SK-N-SH treated with all-trans-retinoic acid at 6 μM for 48 hours (cell line): ENCODE results near the gene CHCHD6.

ENCODE experiments used
- ATAC-seq: fragments of 200-7000 bp; cut with Tn5 transposase; 3 replicates; pipeline ENCODE4 v1.9.1; 2020; ENCODE audit warnings: mild to moderate bottlenecking, moderate library complexity
- BACH2 ChIP-seq: fragments of 250-450 bp; sonication (Bioruptor Pico); IDR thresholded peaks from 2 replicates; pipeline ENCODE4 v1.9.0; 2021; ENCODE audit warnings: mild to moderate bottlenecking, borderline replicate concordance
- ESRRG ChIP-seq: fragments of 250-450 bp; sonication (Bioruptor Pico); IDR thresholded peaks from 2 replicates; pipeline ENCODE4 v1.6.1; 2021; ENCODE audit warnings: mild to moderate bottlenecking
- GLIS3 ChIP-seq: fragments of 250-450 bp; sonication (Bioruptor Pico); IDR thresholded peaks from 2 replicates; pipeline ENCODE4 v1.5.0; 2020; ENCODE audit warnings: mild to moderate bottlenecking, moderate library complexity
- ISL1 ChIP-seq: fragments of 250-450 bp; sonication (Bioruptor Pico); IDR thresholded peaks from 2 replicates; pipeline ENCODE4 v2.1.2; 2022; ENCODE audit warnings: mild to moderate bottlenecking, moderate library complexity
- OSR1 ChIP-seq: fragments of 250-450 bp; sonication (Bioruptor Pico); IDR thresholded peaks from 2 replicates; pipeline ENCODE4 v1.8.0; 2022; ENCODE audit warnings: moderate library complexity, mild to moderate bottlenecking, inconsistent platforms
- PPARA ChIP-seq: fragments of 250-450 bp; sonication (Bioruptor Pico); IDR thresholded peaks from 2 replicates; pipeline ENCODE4 v1.5.0; 2020; ENCODE audit warnings: mild to moderate bottlenecking, borderline replicate concordance
- RARB ChIP-seq: fragments of 250-450 bp; sonication (Bioruptor Pico); IDR thresholded peaks from 2 replicates; pipeline ENCODE4 v1.8.0; 2021; ENCODE audit warnings: mild to moderate bottlenecking, moderate library complexity
- SNAI2 ChIP-seq: fragments of 250-450 bp; sonication (Bioruptor Pico); IDR thresholded peaks from 2 replicates; pipeline ENCODE4 v1.5.0; 2020; ENCODE audit warnings: mild to moderate bottlenecking, moderate library complexity
- TCF4 ChIP-seq: fragments of 250-450 bp; sonication (Bioruptor Pico); IDR thresholded peaks from 2 replicates; pipeline ENCODE4 v1.8.0; 2021; ENCODE audit warnings: mild to moderate bottlenecking, moderate library complexity, borderline replicate concordance
- TOX ChIP-seq: fragments of 250-450 bp; sonication (Bioruptor Pico); IDR thresholded peaks from 2 replicates; pipeline ENCODE4 v1.8.0; 2021; ENCODE audit warnings: mild to moderate bottlenecking, moderate library complexity, borderline replicate concordance
- ZFP3 ChIP-seq: fragments of 250-450 bp; sonication (Bioruptor Pico); IDR thresholded peaks from 2 replicates; pipeline ENCODE4 v1.5.0; 2020; ENCODE audit warnings: mild to moderate bottlenecking, moderate library complexity
- ZFP30 ChIP-seq: fragments of 450-650 bp; formaldehyde crosslinking; IDR thresholded peaks from 2 replicates; pipeline ENCODE4 v1.5.0; 2022; ENCODE audit warnings: mild to moderate bottlenecking, moderate library complexity
- ZNF565 ChIP-seq: fragments of 450-650 bp; formaldehyde crosslinking; conservative IDR thresholded peaks from 2 replicates; pipeline ENCODE4 v1.5.0; 2020; ENCODE audit warnings: low read depth, mild to moderate bottlenecking, moderate library complexity
- ZNF70 ChIP-seq: fragments of 450-650 bp; formaldehyde crosslinking; IDR thresholded peaks from 2 replicates; pipeline ENCODE4 v1.5.0; 2020; ENCODE audit warnings: mild to moderate bottlenecking, moderate library complexity
- ZNF8 ChIP-seq: fragments of 450-650 bp; formaldehyde crosslinking; IDR thresholded peaks from 2 replicates; pipeline ENCODE4 v1.5.0; 2020; ENCODE audit warnings: mild to moderate bottlenecking, moderate library complexity
- TF ChIP-seq, protein P1 (sequence below): fragments of 250-450 bp; sonication (Bioruptor Pico); IDR thresholded peaks from 2 replicates; pipeline ENCODE4 v1.8.0; 2021; ENCODE audit warnings: low read depth, mild to moderate bottlenecking, moderate library complexity, borderline replicate concordance
- TF ChIP-seq, protein P2 (sequence below): fragments of 250-450 bp; sonication (Bioruptor Pico); IDR thresholded peaks from 2 replicates; pipeline ENCODE4 v1.8.0; 2020; ENCODE audit warnings: mild to moderate bottlenecking, moderate library complexity, borderline replicate concordance
- TF ChIP-seq, protein P3 (sequence below): fragments of 250-450 bp; sonication (Bioruptor Pico); IDR thresholded peaks from 2 replicates; pipeline ENCODE4 v1.5.1; 2020; ENCODE audit warnings: low read depth, mild to moderate bottlenecking, moderate library complexity
- TF ChIP-seq, protein P4 (sequence below): fragments of 250-450 bp; sonication (Bioruptor Pico); IDR thresholded peaks from 2 replicates; pipeline ENCODE4 v1.5.1; 2021; ENCODE audit warnings: mild to moderate bottlenecking, moderate library complexity
- TF ChIP-seq, protein P5 (sequence below): fragments of 250-450 bp; sonication (Bioruptor Pico); IDR thresholded peaks from 2 replicates; pipeline ENCODE4 v1.5.0; 2020; ENCODE audit warnings: mild to moderate bottlenecking, moderate library complexity

CHCHD6 gene

DNA sequence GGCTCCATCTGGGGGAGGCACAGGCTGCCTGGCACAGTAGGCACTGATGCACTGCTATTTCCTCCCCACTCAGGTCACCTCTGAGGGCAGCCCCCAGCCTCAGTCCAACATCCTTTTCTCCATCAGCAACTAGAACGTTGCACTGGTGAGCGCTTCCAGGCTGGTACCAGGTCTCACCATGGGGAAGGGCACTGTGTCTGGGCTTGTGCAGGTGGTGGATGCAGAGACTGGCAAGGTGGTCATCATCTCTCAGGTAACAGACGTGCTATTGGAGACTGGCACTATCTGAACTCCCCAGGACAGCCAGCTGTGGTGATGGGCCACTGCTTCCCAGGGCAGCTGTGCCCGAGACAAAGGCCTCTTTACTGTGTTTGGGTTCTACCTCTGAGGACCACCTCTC is 40.8 kb upstream of the CHCHD6 start:
- no peak for ATAC-seq
- TF ChIP-seq TCF4, result no peak
- TF ChIP-seq SNAI2 (CRISPR knock-in tag), result no peak
- TF ChIP-seq ZNF8 (CRISPR knock-in tag), result no peak
- TF ChIP-seq ISL1, result no peak
- TF ChIP-seq ZNF565 (CRISPR knock-in tag), result no peak

DNA sequence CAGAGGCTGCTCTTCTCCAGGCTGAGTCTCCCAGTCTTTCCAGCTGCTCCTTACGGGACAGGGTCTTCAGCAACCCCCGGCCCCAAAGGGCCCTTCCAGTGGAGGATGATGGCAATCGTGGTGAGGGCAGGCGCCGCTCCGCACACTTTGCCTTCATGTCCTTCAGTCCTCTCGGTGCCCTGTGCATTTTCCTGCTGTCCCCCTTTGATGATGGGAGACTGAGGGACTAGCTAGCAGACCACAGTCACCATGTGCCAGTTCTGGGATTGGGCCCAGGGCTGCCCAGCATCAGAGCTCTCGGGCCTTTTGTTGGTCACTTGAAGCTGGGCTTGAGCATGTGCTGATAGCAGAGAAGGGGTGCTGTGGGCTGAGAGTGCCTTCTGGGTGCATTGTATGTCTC is 40.3 kb upstream of the CHCHD6 start:
- no peak for TF ChIP-seq TCF4
- TF ChIP-seq OSR1 (CRISPR knock-in tag), result no peak
- TF ChIP-seq ZNF565 (CRISPR knock-in tag), result no peak
- TF ChIP-seq, protein P1, sequence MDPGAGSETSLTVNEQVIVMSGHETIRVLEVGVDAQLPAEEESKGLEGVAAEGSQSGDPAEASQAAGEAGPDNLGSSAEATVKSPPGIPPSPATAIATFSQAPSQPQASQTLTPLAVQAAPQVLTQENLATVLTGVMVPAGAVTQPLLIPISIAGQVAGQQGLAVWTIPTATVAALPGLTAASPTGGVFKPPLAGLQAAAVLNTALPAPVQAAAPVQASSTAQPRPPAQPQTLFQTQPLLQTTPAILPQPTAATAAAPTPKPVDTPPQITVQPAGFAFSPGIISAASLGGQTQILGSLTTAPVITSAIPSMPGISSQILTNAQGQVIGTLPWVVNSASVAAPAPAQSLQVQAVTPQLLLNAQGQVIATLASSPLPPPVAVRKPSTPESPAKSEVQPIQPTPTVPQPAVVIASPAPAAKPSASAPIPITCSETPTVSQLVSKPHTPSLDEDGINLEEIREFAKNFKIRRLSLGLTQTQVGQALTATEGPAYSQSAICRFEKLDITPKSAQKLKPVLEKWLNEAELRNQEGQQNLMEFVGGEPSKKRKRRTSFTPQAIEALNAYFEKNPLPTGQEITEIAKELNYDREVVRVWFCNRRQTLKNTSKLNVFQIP (CRISPR knock-in tag), result no peak
- no peak for TF ChIP-seq ZNF70 (CRISPR knock-in tag)
- TF ChIP-seq ZFP30, result no peak
- TF ChIP-seq ZFP3 (CRISPR knock-in tag), result no peak
- TF ChIP-seq, protein P2, sequence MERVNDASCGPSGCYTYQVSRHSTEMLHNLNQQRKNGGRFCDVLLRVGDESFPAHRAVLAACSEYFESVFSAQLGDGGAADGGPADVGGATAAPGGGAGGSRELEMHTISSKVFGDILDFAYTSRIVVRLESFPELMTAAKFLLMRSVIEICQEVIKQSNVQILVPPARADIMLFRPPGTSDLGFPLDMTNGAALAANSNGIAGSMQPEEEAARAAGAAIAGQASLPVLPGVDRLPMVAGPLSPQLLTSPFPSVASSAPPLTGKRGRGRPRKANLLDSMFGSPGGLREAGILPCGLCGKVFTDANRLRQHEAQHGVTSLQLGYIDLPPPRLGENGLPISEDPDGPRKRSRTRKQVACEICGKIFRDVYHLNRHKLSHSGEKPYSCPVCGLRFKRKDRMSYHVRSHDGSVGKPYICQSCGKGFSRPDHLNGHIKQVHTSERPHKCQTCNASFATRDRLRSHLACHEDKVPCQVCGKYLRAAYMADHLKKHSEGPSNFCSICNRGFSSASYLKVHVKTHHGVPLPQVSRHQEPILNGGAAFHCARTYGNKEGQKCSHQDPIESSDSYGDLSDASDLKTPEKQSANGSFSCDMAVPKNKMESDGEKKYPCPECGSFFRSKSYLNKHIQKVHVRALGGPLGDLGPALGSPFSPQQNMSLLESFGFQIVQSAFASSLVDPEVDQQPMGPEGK, result no peak
- TF ChIP-seq, protein P3, sequence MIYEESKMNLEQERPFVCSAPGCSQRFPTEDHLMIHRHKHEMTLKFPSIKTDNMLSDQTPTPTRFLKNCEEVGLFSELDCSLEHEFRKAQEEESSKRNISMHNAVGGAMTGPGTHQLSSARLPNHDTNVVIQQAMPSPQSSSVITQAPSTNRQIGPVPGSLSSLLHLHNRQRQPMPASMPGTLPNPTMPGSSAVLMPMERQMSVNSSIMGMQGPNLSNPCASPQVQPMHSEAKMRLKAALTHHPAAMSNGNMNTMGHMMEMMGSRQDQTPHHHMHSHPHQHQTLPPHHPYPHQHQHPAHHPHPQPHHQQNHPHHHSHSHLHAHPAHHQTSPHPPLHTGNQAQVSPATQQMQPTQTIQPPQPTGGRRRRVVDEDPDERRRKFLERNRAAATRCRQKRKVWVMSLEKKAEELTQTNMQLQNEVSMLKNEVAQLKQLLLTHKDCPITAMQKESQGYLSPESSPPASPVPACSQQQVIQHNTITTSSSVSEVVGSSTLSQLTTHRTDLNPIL (CRISPR knock-in tag), result no peak
- TF ChIP-seq, protein P4, sequence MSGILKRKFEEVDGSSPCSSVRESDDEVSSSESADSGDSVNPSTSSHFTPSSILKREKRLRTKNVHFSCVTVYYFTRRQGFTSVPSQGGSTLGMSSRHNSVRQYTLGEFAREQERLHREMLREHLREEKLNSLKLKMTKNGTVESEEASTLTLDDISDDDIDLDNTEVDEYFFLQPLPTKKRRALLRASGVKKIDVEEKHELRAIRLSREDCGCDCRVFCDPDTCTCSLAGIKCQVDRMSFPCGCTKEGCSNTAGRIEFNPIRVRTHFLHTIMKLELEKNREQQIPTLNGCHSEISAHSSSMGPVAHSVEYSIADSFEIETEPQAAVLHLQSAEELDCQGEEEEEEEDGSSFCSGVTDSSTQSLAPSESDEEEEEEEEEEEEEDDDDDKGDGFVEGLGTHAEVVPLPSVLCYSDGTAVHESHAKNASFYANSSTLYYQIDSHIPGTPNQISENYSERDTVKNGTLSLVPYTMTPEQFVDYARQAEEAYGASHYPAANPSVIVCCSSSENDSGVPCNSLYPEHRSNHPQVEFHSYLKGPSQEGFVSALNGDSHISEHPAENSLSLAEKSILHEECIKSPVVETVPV (CRISPR knock-in tag), result no peak
- no peak for TF ChIP-seq SNAI2 (CRISPR knock-in tag)
- TF ChIP-seq TOX (CRISPR knock-in tag), result no peak
- no peak for TF ChIP-seq GLIS3 (CRISPR knock-in tag)
- no peak for TF ChIP-seq PPARA (CRISPR knock-in tag)
- TF ChIP-seq, protein P5, sequence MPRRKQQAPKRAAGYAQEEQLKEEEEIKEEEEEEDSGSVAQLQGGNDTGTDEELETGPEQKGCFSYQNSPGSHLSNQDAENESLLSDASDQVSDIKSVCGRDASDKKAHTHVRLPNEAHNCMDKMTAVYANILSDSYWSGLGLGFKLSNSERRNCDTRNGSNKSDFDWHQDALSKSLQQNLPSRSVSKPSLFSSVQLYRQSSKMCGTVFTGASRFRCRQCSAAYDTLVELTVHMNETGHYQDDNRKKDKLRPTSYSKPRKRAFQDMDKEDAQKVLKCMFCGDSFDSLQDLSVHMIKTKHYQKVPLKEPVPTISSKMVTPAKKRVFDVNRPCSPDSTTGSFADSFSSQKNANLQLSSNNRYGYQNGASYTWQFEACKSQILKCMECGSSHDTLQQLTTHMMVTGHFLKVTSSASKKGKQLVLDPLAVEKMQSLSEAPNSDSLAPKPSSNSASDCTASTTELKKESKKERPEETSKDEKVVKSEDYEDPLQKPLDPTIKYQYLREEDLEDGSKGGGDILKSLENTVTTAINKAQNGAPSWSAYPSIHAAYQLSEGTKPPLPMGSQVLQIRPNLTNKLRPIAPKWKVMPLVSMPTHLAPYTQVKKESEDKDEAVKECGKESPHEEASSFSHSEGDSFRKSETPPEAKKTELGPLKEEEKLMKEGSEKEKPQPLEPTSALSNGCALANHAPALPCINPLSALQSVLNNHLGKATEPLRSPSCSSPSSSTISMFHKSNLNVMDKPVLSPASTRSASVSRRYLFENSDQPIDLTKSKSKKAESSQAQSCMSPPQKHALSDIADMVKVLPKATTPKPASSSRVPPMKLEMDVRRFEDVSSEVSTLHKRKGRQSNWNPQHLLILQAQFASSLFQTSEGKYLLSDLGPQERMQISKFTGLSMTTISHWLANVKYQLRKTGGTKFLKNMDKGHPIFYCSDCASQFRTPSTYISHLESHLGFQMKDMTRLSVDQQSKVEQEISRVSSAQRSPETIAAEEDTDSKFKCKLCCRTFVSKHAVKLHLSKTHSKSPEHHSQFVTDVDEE (CRISPR knock-in tag), result no peak
- TF ChIP-seq ESRRG, result no peak
- TF ChIP-seq, all 23 proteins: peak for 0
- no peak for ATAC-seq

DNA sequence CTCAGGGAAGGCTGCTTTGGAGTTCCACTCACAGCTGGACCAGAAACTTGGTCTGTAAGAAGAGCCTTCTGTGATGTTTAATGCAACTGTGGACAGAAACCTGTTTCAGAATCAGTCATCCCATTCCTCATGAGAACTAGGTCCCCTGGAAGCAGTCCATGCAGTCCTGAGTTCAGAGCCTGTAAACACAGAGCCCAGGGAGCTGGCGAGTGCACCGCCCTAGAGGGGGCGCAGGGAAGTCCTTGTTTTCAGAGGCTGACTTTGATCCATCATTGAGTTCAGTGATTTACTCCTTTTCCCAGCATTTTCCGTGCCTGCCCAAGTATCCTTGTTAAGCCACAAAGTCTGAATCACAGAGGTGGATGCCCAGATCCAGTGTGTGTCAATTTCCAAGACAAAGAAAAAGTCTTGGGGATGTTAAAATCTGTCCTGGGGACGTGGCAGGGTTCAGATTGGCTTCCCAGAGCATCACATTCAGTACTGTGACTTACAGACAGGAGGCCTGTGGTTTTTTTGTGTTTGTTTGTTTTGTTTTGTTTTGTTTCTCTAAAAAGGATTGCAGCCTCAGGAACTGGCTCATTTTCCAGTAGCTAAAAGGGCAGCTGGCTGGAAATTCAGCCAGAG is 39.3 kb upstream of the CHCHD6 start:
- ATAC-seq, result no peak; the same call in 1 of the 3 replicates

More for the DNA sequence above, 39.3 kb upstream of the CHCHD6 start:
- TF ChIP-seq RARB (CRISPR knock-in tag), result no peak
- TF ChIP-seq, protein P3 (CRISPR knock-in tag), result no peak
- TF ChIP-seq, protein P2, result no peak
- TF ChIP-seq ISL1, result no peak
- no peak for TF ChIP-seq BACH2
- TF ChIP-seq, protein P5 (CRISPR knock-in tag), result no peak
- no peak for TF ChIP-seq ZFP3 (CRISPR knock-in tag)
